ENCODE measurements around the gene CREBZF.

- no peak for TF ChIP-seq CTCF (IDR thresholded peaks at IDR 0.05)
- no peak for TF ChIP-seq EP300 (IDR thresholded peaks at IDR 0.05)
- TF ChIP-seq POLR2A (IDR thresholded peaks at IDR 0.05) = no peak
- TF ChIP-seq POLR2AphosphoS5 (IDR thresholded peaks at IDR 0.05) = no peak
These were observed 21.7 kb downstream of the CREBZF start for GRCh38 chr11:85643191-85643614.

Data from suprapubic skin (tissue), 4 donors.